ENCODE results near the gene TXNRD1.

GRCh38 chr12:104204690-104205480 lies 10.7 kb upstream of the TXNRD1 start:
- TF ChIP-seq CTCF (conservative IDR thresholded peaks at IDR 0.05 in 1 of 2, IDR thresholded peaks at IDR 0.05 in 1 of 2; ENCODE audit: low read depth in 1 of 2, low read length in 2 of 2) (no peak), EZH2 (IDR thresholded peaks at IDR 0.05; ENCODE audit: low read length, missing control alignments) (no peak)
